H1 (cell line): ENCODE data around the gene SLC25A42. TPM values are rescaled to one million over a fixed set of nuclear protein-coding genes. Genes with fewer than 3 reads are reported as not detected.

ENCODE experiments used
- CTCF ChIA-PET: fragments of 300-600 bp; sonication (Branson Sonifier 250); formaldehyde crosslinking; loops from one replicate; lab custom pipeline; 2021; ENCODE audit not compliant: partially characterized antibody; lab: Charles Lee
- POLR2A ChIA-PET: fragments of 300-600 bp; sonication (Branson Sonifier 250); formaldehyde crosslinking; loops from one replicate; lab custom pipeline; 2021; ENCODE audit warnings: inconsistent platforms; ENCODE audit not compliant: partially characterized antibody; lab: Charles Lee
- DNase-seq, 2 experiments: peaks; one replicate each; pipeline versions ENCODE4 v3.0.0 to v3.0.0-alpha.2; 2010 to 2022; ENCODE audit warnings: low spot score in 2 of 2, low read depth in 1 of 2, mixed read lengths in 1 of 2
- FAIRE-seq: peaks from 2 replicates; lab custom pipeline; 2011; peaks lifted over from hg19 to GRCh38; lab: Jason Lieb, UNC
- H2AFZ ChIP-seq: 2 replicates; pipeline ENCODE4 v1.8.1; 2012; ENCODE audit warnings: low read length, inconsistent platforms
- H2AK5ac ChIP-seq: 2 replicates; pipeline ENCODE4 v1.6.1; 2013; ENCODE audit warnings: low read depth, low read length
- H2BK120ac ChIP-seq: replicated peaks from 2 replicates; pipeline ENCODE3; 2013; ENCODE audit warnings: low read depth, low read length, inconsistent platforms
- H2BK12ac ChIP-seq: 2 replicates; pipeline ENCODE4 v1.6.1; 2013; ENCODE audit warnings: low read depth, low read length
- H2BK15ac ChIP-seq: 2 replicates; pipeline ENCODE4 v1.6.1; 2013; ENCODE audit warnings: low read length
- H2BK20ac ChIP-seq: 2 replicates; pipeline ENCODE4 v1.6.1; 2013; ENCODE audit warnings: low read length
- H2BK5ac ChIP-seq: 2 replicates; pipeline ENCODE4 v1.6.1; 2013; ENCODE audit warnings: low read depth, low read length
- H3K14ac ChIP-seq: 2 replicates; pipeline ENCODE4 v1.6.1; 2013; ENCODE audit warnings: inconsistent platforms; ENCODE audit not compliant: insufficient read length
- H3K18ac ChIP-seq: 2 replicates; pipeline ENCODE4 v1.6.1; 2013; ENCODE audit warnings: low read length; ENCODE audit errors: extremely low read depth
- H3K23ac ChIP-seq: 2 replicates; pipeline ENCODE4 v1.6.1; 2013; ENCODE audit warnings: inconsistent platforms; ENCODE audit not compliant: insufficient read length
- H3K23me2 ChIP-seq: 2 replicates; pipeline ENCODE4 v1.6.1; 2013; ENCODE audit warnings: low read depth, low read length
- H3K27ac ChIP-seq: 2 replicates; pipeline ENCODE4 v1.6.1; 2011; ENCODE audit warnings: low read depth, low read length, inconsistent platforms
- H3K27me3 ChIP-seq, 4 experiments: replicated peaks in 1 of 4; 1 replicate in 1 of 4; 2 replicates in 3 of 4; pipeline versions ENCODE4 v1.6.1 to v1.8.1; 2011 to 2013; ENCODE audit warnings: low read length in 3 of 4, mild to moderate bottlenecking in 3 of 4, inconsistent platforms in 2 of 4, mixed read lengths in 2 of 4, moderate library complexity in 1 of 4; ENCODE audit not compliant: control insufficient read depth in 3 of 4, insufficient read depth in 3 of 4; ENCODE audit errors: extremely low read depth in 1 of 4
- H3K36me3 ChIP-seq, 4 experiments: 2 replicates each; pipeline versions ENCODE4 v1.6.1 to v1.8.1; 2011 to 2013; ENCODE audit warnings: mild to moderate bottlenecking in 4 of 4, low read length in 3 of 4, moderate library complexity in 2 of 4, control low read depth in 1 of 4, inconsistent platforms in 1 of 4; ENCODE audit not compliant: insufficient read depth in 4 of 4, control insufficient read depth in 2 of 4
- H3K4ac ChIP-seq: replicated peaks from 2 replicates; pipeline ENCODE3; 2013; ENCODE audit warnings: low read length, low read depth, mixed read lengths, inconsistent platforms; ENCODE audit not compliant: insufficient read length
- H3K4me1 ChIP-seq, 4 experiments: replicated peaks in 1 of 4; 1 replicate in 1 of 4; 2 replicates in 3 of 4; pipeline versions ENCODE4 v1.6.1 to v1.8.1; 2011 to 2013; ENCODE audit warnings: low read length in 3 of 4, inconsistent platforms in 2 of 4, mixed read lengths in 1 of 4; ENCODE audit not compliant: insufficient read depth in 4 of 4, control insufficient read depth in 3 of 4
- H3K4me2 ChIP-seq, 2 experiments: 2 replicates each; pipeline versions ENCODE4 v1.6.1 to v1.8.1; 2011 to 2013; ENCODE audit warnings: low read depth in 2 of 2, low read length in 2 of 2, control low read depth in 1 of 2, inconsistent platforms in 1 of 2, mild to moderate bottlenecking in 1 of 2; ENCODE audit not compliant: insufficient read depth in 1 of 2
- H3K4me3 ChIP-seq, 4 experiments: fragments of 200-600, 300-600 bp in 1 of 4; sonication (generic), shearing (Covaris generic), sonication (Bioruptor Twin) in 1 of 4; 2 replicates each; pipeline versions ENCODE4 v1.5.1 to v1.8.1; 2011 to 2016; ENCODE audit warnings: low read length in 4 of 4, low read depth in 3 of 4, control low read depth in 2 of 4, inconsistent platforms in 2 of 4, mild to moderate bottlenecking in 2 of 4, mixed read lengths in 1 of 4, moderate library complexity in 1 of 4; ENCODE audit not compliant: insufficient read depth in 2 of 4; ENCODE audit errors: extremely low read depth in 1 of 4
- H3K56ac ChIP-seq: replicated peaks from 2 replicates; pipeline ENCODE3; 2013; ENCODE audit warnings: low read depth, mild to moderate bottlenecking, mixed read lengths, low read length, inconsistent platforms; ENCODE audit not compliant: insufficient read length
- H3K79me1 ChIP-seq: 2 replicates; pipeline ENCODE4 v1.6.1; 2013; ENCODE audit warnings: low read depth, low read length, control low read depth
- H3K79me2 ChIP-seq, 2 experiments: 2 replicates each; pipeline versions ENCODE4 v1.6.1 to v1.8.1; 2012 to 2013; ENCODE audit warnings: low read length in 2 of 2, mild to moderate bottlenecking in 2 of 2, inconsistent platforms in 1 of 2; ENCODE audit not compliant: insufficient read depth in 2 of 2, control insufficient read depth in 1 of 2
- H3K9ac ChIP-seq, 4 experiments: replicated peaks in 1 of 4; 1 replicate in 1 of 4; 2 replicates in 3 of 4; pipeline versions ENCODE4 v1.6.1 to v1.8.1; 2011 to 2013; ENCODE audit warnings: low read depth in 3 of 4, low read length in 3 of 4, control low read depth in 2 of 4, mild to moderate bottlenecking in 2 of 4, moderate library complexity in 2 of 4, inconsistent platforms in 1 of 4; ENCODE audit errors: extremely low read depth in 1 of 4
- H3K9me3 ChIP-seq, 2 experiments: 2 replicates each; pipeline versions ENCODE4 v1.6.1 to v1.8.1; 2012 to 2013; ENCODE audit warnings: mild to moderate bottlenecking in 2 of 2, moderate library complexity in 2 of 2, control low read depth in 1 of 2, inconsistent platforms in 1 of 2, low read depth in 1 of 2, low read length in 1 of 2, mixed read lengths in 1 of 2; ENCODE audit not compliant: insufficient read depth in 2 of 2
- H4K20me1 ChIP-seq, 2 experiments: replicated peaks in 1 of 2; 2 replicates each; pipeline versions ENCODE3 to v1.8.1; 2011 to 2013; ENCODE audit warnings: inconsistent platforms in 2 of 2, low read length in 2 of 2, mild to moderate bottlenecking in 1 of 2; ENCODE audit not compliant: insufficient read depth in 2 of 2, control insufficient read depth in 1 of 2
- H4K5ac ChIP-seq: 2 replicates; pipeline ENCODE4 v1.6.1; 2013; ENCODE audit warnings: low read length, low read depth, mixed read lengths, inconsistent platforms; ENCODE audit not compliant: insufficient read length
- H4K8ac ChIP-seq: 2 replicates; pipeline ENCODE4 v1.8.0; 2013; ENCODE audit warnings: mild to moderate bottlenecking, moderate library complexity, low read length, inconsistent platforms; ENCODE audit not compliant: insufficient read depth; ENCODE audit errors: extremely low read depth
- H4K91ac ChIP-seq: replicated peaks from 2 replicates; pipeline ENCODE3; 2013; ENCODE audit warnings: low read length, mixed read lengths, inconsistent platforms; ENCODE audit not compliant: insufficient read length
- GABPA ChIP-seq: IDR thresholded peaks from 2 replicates; pipeline ENCODE4 v1.6.1; 2011; ENCODE audit warnings: mild to moderate bottlenecking, low read length, moderate library complexity, borderline replicate concordance; ENCODE audit not compliant: insufficient read depth
- JUND ChIP-seq: IDR thresholded peaks from 2 replicates; pipeline ENCODE4 v1.6.1; 2011; ENCODE audit warnings: mild to moderate bottlenecking, improper control_type of control experiment, low read length
- NANOG ChIP-seq: IDR thresholded peaks from 2 replicates; pipeline ENCODE4 v1.6.1; 2011; ENCODE audit warnings: low read length, low read depth, mild to moderate bottlenecking, inconsistent platforms; ENCODE audit not compliant: insufficient read depth, poor library complexity, severe bottlenecking
- RBBP5 ChIP-seq: IDR thresholded peaks from 2 replicates; pipeline ENCODE4 v1.7.1; 2012; ENCODE audit warnings: low read depth, mild to moderate bottlenecking, inconsistent platforms, low read length, moderate library complexity, borderline replicate concordance
- ZNF274 ChIP-seq: IDR thresholded peaks from 2 replicates; pipeline ENCODE4 v1.7.0; 2012; ENCODE audit warnings: low read length, borderline replicate concordance; ENCODE audit errors: extremely low read depth
- WGBS, 2 experiments: shearing (Covaris generic) in 1 of 2; methylation state at CpG; one replicate each; pipeline versions ENCODE4 v1.1.6 to v1.1.7; 2013 to 2015; ENCODE audit warnings: low lambda C conversion rate in 2 of 2, mixed read lengths in 2 of 2, inconsistent platforms in 1 of 2, low coverage in 1 of 2, missing lambda C conversion rate in 1 of 2; ENCODE audit not compliant: insufficient replicate concordance in 2 of 2, insufficient coverage in 1 of 2, insufficient read length in 1 of 2; ENCODE audit errors: extremely low coverage in 1 of 2, missing lambda C conversion rate in 1 of 2; 5-methylcytosine and 5-hydroxymethylcytosine counted together
- polyA plus RNA-seq, 7 experiments: library from polyadenylated mRNA; depleted of rRNA in 3 of 7; stranded (reverse) in 5 of 7; unstranded in 2 of 7; fragments of >200 nt in 5 of 7; fragments of 200-250 nt in 2 of 7; gene quantifications; 1 replicate in 5 of 7; 2 replicates in 1 of 7; 4 replicates in 1 of 7; pipeline versions ENCODE4 v1.2.1 to v1.2.3, GENCODE V29; 2011 to 2013; ENCODE audit warnings: missing spikeins in 2 of 7, mixed read lengths in 2 of 7
- total RNA-seq: library from RNA; stranded (reverse); fragmentation: NEBNext Ultra II Directional; extraction: Animal tissue kit (Norgen Biotek cat#: 25700); gene quantifications from 2 replicates; pipeline ENCODE4 v1.2.1, GENCODE V29; 2021
- TF ChIP-seq, protein P1 (sequence below), 3 experiments: IDR thresholded peaks; 1 replicate in 2 of 3; 2 replicates in 1 of 3; pipeline versions ENCODE4 v1.5.1 to v1.6.1; 2011; ENCODE audit warnings: low read length in 3 of 3, mild to moderate bottlenecking in 3 of 3, inconsistent platforms in 2 of 3, low read depth in 1 of 3, moderate library complexity in 1 of 3; ENCODE audit not compliant: insufficient read depth in 1 of 3; ENCODE audit errors: control extremely low read depth in 1 of 3
- TF ChIP-seq, protein P2 (sequence below): IDR thresholded peaks from 2 replicates; pipeline ENCODE4 v1.6.1; 2011; ENCODE audit warnings: low read length, improper control_type of control experiment

Gene SLC25A42
- total and polyA plus RNA-seq, 2 of the 8 experiments (the other 6 are each of a cell fraction or from before 2014, with no cell fraction given): 5.9 to 6.2 TPM

DNA sequence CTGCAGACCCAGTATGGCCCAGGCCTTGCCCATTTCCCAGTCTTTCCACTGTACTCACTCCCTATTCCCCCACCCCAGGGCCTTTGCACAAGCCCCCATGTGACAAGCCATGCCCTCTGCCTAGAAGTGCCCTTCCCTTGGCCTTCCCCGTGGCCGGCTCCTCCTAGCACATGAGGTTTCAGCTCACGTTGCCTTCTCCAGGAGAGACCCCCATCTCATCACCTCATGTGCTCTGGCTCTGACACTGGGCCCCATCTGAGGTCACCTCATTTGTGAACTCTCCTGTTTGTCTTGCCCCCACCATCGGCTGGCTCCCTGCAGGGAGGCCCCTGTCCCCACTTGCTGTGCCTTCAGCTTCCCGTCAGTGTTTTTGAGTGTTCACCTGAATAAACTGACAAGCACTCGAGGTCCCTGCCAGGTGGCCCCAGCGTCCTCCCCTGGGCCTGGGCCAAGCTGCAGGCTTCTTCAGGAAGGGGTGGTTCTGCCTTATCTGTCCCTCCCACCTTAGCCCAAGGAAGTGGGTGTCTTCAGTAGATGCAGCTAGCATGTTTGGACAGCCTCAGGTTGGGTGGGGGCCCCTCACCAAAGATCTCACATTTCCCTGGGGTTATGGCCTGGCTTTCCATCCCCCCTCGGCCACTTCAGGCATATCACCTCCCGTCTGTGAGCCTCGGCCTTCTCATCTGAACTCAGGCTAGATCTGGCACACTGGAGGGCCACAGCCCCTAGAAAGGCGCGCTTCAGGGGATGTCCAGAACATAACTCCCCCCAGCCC lies 3.8 kb upstream of the SLC25A42 start:
- Histone ChIP-seq H3K9me3 (no peaks in the 10 kb centered on the region), H4K20me1 (peaks cover 7 to 20% of the 10 kb centered on the region in 2 experiments), H3K27ac (no peak overlapping the region), H2AFZ (no peak overlapping the region), H3K27me3 (peaks cover 0 to 15% (median 12%) of the 10 kb centered on the region in 4 experiments; a peak in 6 of 7 replicates), H3K14ac (no peak overlapping the region), H3K4me3 (no peak overlapping the region), H3K23me2 (peaks cover 6% of the 10 kb centered on the region), H3K79me2 (no peaks in the 10 kb centered on the region), H3K4ac (no peak overlapping the region), H4K91ac (no peak overlapping the region), H3K36me3 (peaks cover 12 to 27% (median 22%) of the 10 kb centered on the region in 4 experiments; a peak in 7 of 8 replicates), H3K4me1 (peaks cover 0 to 7% (median 5%) of the 10 kb centered on the region in 4 experiments; a peak in 5 of 7 replicates), H2BK20ac (no peak overlapping the region), H3K56ac (no peak overlapping the region), H2AK5ac (no peak overlapping the region), H4K5ac (no peak overlapping the region), H3K18ac (no peak overlapping the region), H3K79me1 (no peaks in the 10 kb centered on the region), H2BK120ac (no peak overlapping the region), H2BK12ac (no peak overlapping the region), H3K23ac (no peak overlapping the region), H2BK15ac (no peak overlapping the region), H2BK5ac (no peak overlapping the region), H3K4me2 (no peak overlapping the region), H3K9ac (no peak overlapping the region), H4K8ac (no peak overlapping the region)
- WGBS, 2 experiments: 92% methylated on average over 12 of the region's 12 CpGs; no CpG with 5 or more reads in 1 of the 2 experiments
- POLR2A ChIA-PET: interaction anchor here (0.9 to 1.6 kb wide), 6 partner anchors 9 to 124 kb away, joined by 3 to 4 read pairs (median 3); no protein-coding TSS in a partner anchor
- no peak for FAIRE-seq
- CTCF ChIA-PET: interaction anchor here (0.8 to 3.7 kb wide), 8 partner anchors 9 to 115 kb away, joined by 3 to 23 read pairs (median 4); no protein-coding TSS in a partner anchor
- DNase-seq: no peak
- TF ChIP-seq, protein P1, sequence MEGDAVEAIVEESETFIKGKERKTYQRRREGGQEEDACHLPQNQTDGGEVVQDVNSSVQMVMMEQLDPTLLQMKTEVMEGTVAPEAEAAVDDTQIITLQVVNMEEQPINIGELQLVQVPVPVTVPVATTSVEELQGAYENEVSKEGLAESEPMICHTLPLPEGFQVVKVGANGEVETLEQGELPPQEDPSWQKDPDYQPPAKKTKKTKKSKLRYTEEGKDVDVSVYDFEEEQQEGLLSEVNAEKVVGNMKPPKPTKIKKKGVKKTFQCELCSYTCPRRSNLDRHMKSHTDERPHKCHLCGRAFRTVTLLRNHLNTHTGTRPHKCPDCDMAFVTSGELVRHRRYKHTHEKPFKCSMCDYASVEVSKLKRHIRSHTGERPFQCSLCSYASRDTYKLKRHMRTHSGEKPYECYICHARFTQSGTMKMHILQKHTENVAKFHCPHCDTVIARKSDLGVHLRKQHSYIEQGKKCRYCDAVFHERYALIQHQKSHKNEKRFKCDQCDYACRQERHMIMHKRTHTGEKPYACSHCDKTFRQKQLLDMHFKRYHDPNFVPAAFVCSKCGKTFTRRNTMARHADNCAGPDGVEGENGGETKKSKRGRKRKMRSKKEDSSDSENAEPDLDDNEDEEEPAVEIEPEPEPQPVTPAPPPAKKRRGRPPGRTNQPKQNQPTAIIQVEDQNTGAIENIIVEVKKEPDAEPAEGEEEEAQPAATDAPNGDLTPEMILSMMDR (IDR thresholded peaks at IDR 0.05; ENCODE audit: control extremely low read depth in 1 of 3, insufficient read depth in 1 of 3, low read depth in 1 of 3, low read length in 3 of 3): no peak
- TF ChIP-seq RBBP5 (no peak), ZNF274 (no peak), NANOG (no peak), JUND (no peak), GABPA (no peak)
- TF ChIP-seq, protein P2, sequence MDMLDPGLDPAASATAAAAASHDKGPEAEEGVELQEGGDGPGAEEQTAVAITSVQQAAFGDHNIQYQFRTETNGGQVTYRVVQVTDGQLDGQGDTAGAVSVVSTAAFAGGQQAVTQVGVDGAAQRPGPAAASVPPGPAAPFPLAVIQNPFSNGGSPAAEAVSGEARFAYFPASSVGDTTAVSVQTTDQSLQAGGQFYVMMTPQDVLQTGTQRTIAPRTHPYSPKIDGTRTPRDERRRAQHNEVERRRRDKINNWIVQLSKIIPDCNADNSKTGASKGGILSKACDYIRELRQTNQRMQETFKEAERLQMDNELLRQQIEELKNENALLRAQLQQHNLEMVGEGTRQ: no peak
